Endothelial cell of umbilical vein (primary cell): Measurements from ENCODE around the gene GPR27. TPM values are rescaled to one million over a fixed set of nuclear protein-coding genes. Genes with fewer than 3 reads are reported as not detected.

Experiments used
- BruUV-seq: library from RNA; stranded (reverse); fragments of 400-500 nt; replicated peaks from 2 replicates; lab custom pipeline; 2021; lab: Mats Ljungman, UMichigan
- CTCF ChIA-PET: fragments of 300-600, 350-600 bp; sonication (Branson Sonifier 250); formaldehyde crosslinking; loops from one replicate; lab custom pipeline; 2021; ENCODE audit warnings: antibody characterized with exemption, inconsistent platforms; lab: Charles Lee
- POLR2A ChIA-PET: fragments of 300-600, 350-600 bp; sonication (Branson Sonifier 250); formaldehyde crosslinking; loops from one replicate; lab custom pipeline; 2021; ENCODE audit warnings: antibody characterized with exemption, inconsistent platforms; lab: Charles Lee
- DNase-seq: peaks from one replicate; pipeline ENCODE4 v3.0.0-alpha.2; 2011; ENCODE audit warnings: low read depth, low spot score
- FAIRE-seq: peaks from 2 replicates; lab custom pipeline; 2011; peaks lifted over from hg19 to GRCh38; lab: Jason Lieb, UNC
- H2AFZ ChIP-seq: 2 replicates; pipeline ENCODE4 v1.6.0; 2012; ENCODE audit warnings: low read depth, low read length, control low read depth, inconsistent platforms
- H3K27ac ChIP-seq: 2 replicates; pipeline ENCODE4 v1.5.1; 2011; ENCODE audit warnings: low read depth, mild to moderate bottlenecking, control low read depth, low read length, moderate library complexity; ENCODE audit not compliant: insufficient read depth
- H3K27me3 ChIP-seq, 2 experiments: 2 replicates each; pipeline versions ENCODE4 v1.6.0 to v1.6.1; 2011; ENCODE audit warnings: low read length in 2 of 2, mixed read lengths in 1 of 2; ENCODE audit not compliant: control insufficient read depth in 2 of 2, insufficient read depth in 2 of 2
- H3K36me3 ChIP-seq, 2 experiments: 2 replicates in 1 of 2; 3 replicates in 1 of 2; pipeline ENCODE4 v1.5.1; 2011; ENCODE audit warnings: low read length in 2 of 2, mild to moderate bottlenecking in 1 of 2, moderate library complexity in 1 of 2; ENCODE audit not compliant: control insufficient read depth in 2 of 2, insufficient read depth in 2 of 2; ENCODE audit errors: extremely low read depth in 1 of 2
- H3K4me1 ChIP-seq: 3 replicates; pipeline ENCODE4 v1.5.1; 2011; ENCODE audit warnings: mild to moderate bottlenecking, low read length; ENCODE audit not compliant: control insufficient read depth, insufficient read depth; ENCODE audit errors: extremely low read depth
- H3K4me2 ChIP-seq: 2 replicates; pipeline ENCODE4 v1.6.1; 2011; ENCODE audit warnings: low read length, control low read depth, mixed read lengths; ENCODE audit not compliant: insufficient read depth
- H3K4me3 ChIP-seq, 3 experiments: fragments of 200-600 bp in 1 of 3; sonication (generic), shearing (Covaris generic) in 1 of 3; replicated peaks in 1 of 3; 2 replicates each; pipeline ENCODE4 v1.5.1; 2011 to 2016; ENCODE audit warnings: control low read depth in 3 of 3, low read length in 3 of 3, mild to moderate bottlenecking in 2 of 3, inconsistent platforms in 1 of 3, low read depth in 1 of 3, moderate library complexity in 1 of 3; ENCODE audit not compliant: insufficient read depth in 1 of 3
- H3K79me2 ChIP-seq: 2 replicates; pipeline ENCODE4 v1.6.0; 2012; ENCODE audit warnings: low read length, inconsistent platforms; ENCODE audit not compliant: control insufficient read depth, insufficient read depth
- H3K9ac ChIP-seq: replicated peaks from 2 replicates; pipeline ENCODE3; 2011; ENCODE audit warnings: low read length, control low read depth; ENCODE audit not compliant: insufficient read depth; ENCODE audit errors: extremely low read depth
- H3K9me1 ChIP-seq: replicated peaks from 3 replicates; pipeline ENCODE4 v1.6.0; 2011; ENCODE audit warnings: mild to moderate bottlenecking, low read length; ENCODE audit not compliant: control insufficient read depth, insufficient read depth; ENCODE audit errors: extremely low read depth
- H3K9me3 ChIP-seq: replicated peaks from 2 replicates; pipeline ENCODE4 v1.5.1; 2012; ENCODE audit warnings: low read length, inconsistent platforms; ENCODE audit not compliant: control insufficient read depth, insufficient read depth
- H4K20me1 ChIP-seq: replicated peaks from 2 replicates; pipeline ENCODE3; 2011; ENCODE audit warnings: mild to moderate bottlenecking, low read length; ENCODE audit not compliant: control insufficient read depth, insufficient read depth; ENCODE audit errors: extremely low read depth
- EZH2 ChIP-seq: IDR thresholded peaks from 2 replicates; pipeline ENCODE4 v1.6.1; 2012; ENCODE audit warnings: borderline replicate concordance, low read depth, mild to moderate bottlenecking, moderate library complexity, low read length, inconsistent platforms; ENCODE audit not compliant: severe bottlenecking
- FOS ChIP-seq: IDR thresholded peaks from 2 replicates; pipeline ENCODE4 v1.6.1; 2011; ENCODE audit warnings: mild to moderate bottlenecking, low read length, moderate library complexity, borderline replicate concordance; ENCODE audit not compliant: insufficient read depth
- GATA2 ChIP-seq: IDR thresholded peaks from 2 replicates; pipeline ENCODE4 v1.7.0; 2011; ENCODE audit warnings: low read depth, mild to moderate bottlenecking, moderate library complexity, mixed read lengths, low read length; ENCODE audit not compliant: insufficient read length, insufficient read depth
- JUN ChIP-seq: IDR thresholded peaks from 2 replicates; pipeline ENCODE4 v1.6.1; 2011; ENCODE audit warnings: borderline replicate concordance, low read depth; ENCODE audit not compliant: insufficient read length, insufficient read depth
- MYC ChIP-seq: IDR thresholded peaks from one replicate; pipeline ENCODE4 v1.6.1; 2011; ENCODE audit warnings: mild to moderate bottlenecking, low read depth, low read length
- POLR2A ChIP-seq: IDR thresholded peaks from 2 replicates; pipeline ENCODE4 v1.6.1; 2012; ENCODE audit warnings: low read depth, mild to moderate bottlenecking, control low read depth, low read length
- POLR2AphosphoS5 ChIP-seq: IDR thresholded peaks from 2 replicates; pipeline ENCODE4 v1.6.1; 2012; ENCODE audit warnings: low read depth, mild to moderate bottlenecking, control low read depth, low read length, moderate library complexity; ENCODE audit not compliant: insufficient read depth
- dilution Hi-C: fragments of 300-500 bp; cut with MboI; formaldehyde crosslinking; loops from one replicate; pipeline ENCODE4 v1.15.0; 2019; ENCODE audit warnings: low sequenced_read_pairs; ENCODE audit not compliant: extremely low pct_ligation_motif_present
- intact Hi-C: fragments of 100-400 bp; cut with micrococcal nuclease; formaldehyde crosslinking; loops from one replicate; pipeline ENCODE4 v1.10.0; 2022
- polyA plus RNA-seq, 4 experiments: library from polyadenylated mRNA; depleted of rRNA in 3 of 4; stranded (reverse) in 3 of 4; unstranded in 1 of 4; fragments of >200 nt; gene quantifications; 2 replicates each; pipeline versions ENCODE4 v1.2.1 to v1.2.3, GENCODE V29; 2011 to 2012; ENCODE audit warnings: missing spikeins in 1 of 4
- total RNA-seq: library from RNA; stranded (reverse); gene quantifications from 2 replicates; pipeline ENCODE4 v1.2.3, GENCODE V29; 2021
- TF ChIP-seq, protein P1 (sequence below): IDR thresholded peaks from 2 replicates; pipeline ENCODE4 v1.6.1; 2011; ENCODE audit not compliant: insufficient read depth, insufficient read length
- TF ChIP-seq, protein P2 (sequence below), 2 donors: IDR thresholded peaks; 1 replicate in 1 of 2; 2 replicates in 1 of 2; pipeline ENCODE4 v1.5.1; 2011; ENCODE audit warnings: low read length in 2 of 2, mild to moderate bottlenecking in 2 of 2, moderate library complexity in 2 of 2, control low read depth in 1 of 2, inconsistent platforms in 1 of 2, low read depth in 1 of 2; ENCODE audit not compliant: insufficient read depth in 1 of 2; ENCODE audit errors: extremely low read depth in 1 of 2

Gene GPR27
- total and polyA plus RNA-seq, 2 donors (not counting 3 experiments of a cell fraction or from before 2014, with no cell fraction given), result 0.03 TPM; not detected in 1

DNA sequence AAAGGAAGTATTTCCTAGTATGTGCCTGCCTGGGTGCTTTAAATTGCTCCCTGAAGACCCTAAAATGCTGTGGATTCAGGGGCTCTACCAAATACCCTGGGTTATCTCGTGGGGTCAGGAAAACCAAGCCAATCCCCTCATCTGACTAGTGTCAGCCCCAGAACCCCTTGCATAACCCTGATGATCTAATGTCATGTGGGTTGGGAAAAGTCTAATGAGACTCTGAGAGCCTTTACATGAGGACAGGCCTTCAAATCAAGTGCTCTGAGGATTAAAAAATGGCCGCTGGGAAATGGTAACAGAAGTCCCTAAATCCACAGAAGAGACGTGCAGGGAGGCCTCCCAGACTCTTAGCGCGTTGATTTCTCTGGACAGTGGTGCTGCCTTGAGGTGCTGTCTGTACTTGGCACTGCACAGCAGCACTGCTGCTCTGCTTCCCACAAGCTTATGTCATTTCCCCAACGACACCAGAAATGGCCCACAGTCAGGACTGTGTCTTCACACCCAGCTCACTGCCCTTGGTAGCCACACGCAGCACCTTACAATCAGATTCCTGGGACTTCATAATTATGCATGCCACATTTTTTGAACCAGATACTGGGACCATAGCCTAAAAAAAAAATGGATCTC, 45.1 kb upstream of the GPR27 start:
- Histone ChIP-seq H3K4me3 (no peak overlapping the region), H4K20me1 (no peaks in the 10 kb centered on the region), H3K36me3 (no peaks in the 10 kb centered on the region), H3K9me1 (no peaks in the 10 kb centered on the region), H3K27me3 (peaks cover 0 to 2% of the 10 kb centered on the region in 2 experiments), H2AFZ (no peak overlapping the region), H3K27ac (no peak overlapping the region), H3K9ac (no peak overlapping the region), H3K4me1 (peaks cover 3% of the 10 kb centered on the region), H3K79me2 (no peaks in the 10 kb centered on the region), H3K4me2 (no peak overlapping the region), H3K9me3 (no peaks in the 10 kb centered on the region)
- intact Hi-C loops, result no loop called here
- no TSS peak for BruUV-seq
- POLR2A ChIA-PET, result no interaction called here
- DNase-seq (no peak), FAIRE-seq (no peak)
- CTCF ChIA-PET, result interaction anchor here (1.2 kb wide), 1 partner anchor 19 kb away, joined by 3 read pairs; no protein-coding TSS in a partner anchor
- TF ChIP-seq FOS (no peak), MYC (no peak), EZH2 (no peak), GATA2 (no peak), POLR2A (no peak), POLR2AphosphoS5 (no peak), JUN (no peak)
- TF ChIP-seq, protein P1, sequence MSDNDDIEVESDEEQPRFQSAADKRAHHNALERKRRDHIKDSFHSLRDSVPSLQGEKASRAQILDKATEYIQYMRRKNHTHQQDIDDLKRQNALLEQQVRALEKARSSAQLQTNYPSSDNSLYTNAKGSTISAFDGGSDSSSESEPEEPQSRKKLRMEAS, result no peak
- TF ChIP-seq, protein P2, sequence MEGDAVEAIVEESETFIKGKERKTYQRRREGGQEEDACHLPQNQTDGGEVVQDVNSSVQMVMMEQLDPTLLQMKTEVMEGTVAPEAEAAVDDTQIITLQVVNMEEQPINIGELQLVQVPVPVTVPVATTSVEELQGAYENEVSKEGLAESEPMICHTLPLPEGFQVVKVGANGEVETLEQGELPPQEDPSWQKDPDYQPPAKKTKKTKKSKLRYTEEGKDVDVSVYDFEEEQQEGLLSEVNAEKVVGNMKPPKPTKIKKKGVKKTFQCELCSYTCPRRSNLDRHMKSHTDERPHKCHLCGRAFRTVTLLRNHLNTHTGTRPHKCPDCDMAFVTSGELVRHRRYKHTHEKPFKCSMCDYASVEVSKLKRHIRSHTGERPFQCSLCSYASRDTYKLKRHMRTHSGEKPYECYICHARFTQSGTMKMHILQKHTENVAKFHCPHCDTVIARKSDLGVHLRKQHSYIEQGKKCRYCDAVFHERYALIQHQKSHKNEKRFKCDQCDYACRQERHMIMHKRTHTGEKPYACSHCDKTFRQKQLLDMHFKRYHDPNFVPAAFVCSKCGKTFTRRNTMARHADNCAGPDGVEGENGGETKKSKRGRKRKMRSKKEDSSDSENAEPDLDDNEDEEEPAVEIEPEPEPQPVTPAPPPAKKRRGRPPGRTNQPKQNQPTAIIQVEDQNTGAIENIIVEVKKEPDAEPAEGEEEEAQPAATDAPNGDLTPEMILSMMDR (IDR thresholded peaks at IDR 0.05; ENCODE audit: extremely low read depth in 1 of 2, insufficient read depth in 1 of 2, low read depth in 1 of 2, low read length in 2 of 2), result no peak
- dilution Hi-C loops, result no loop called here
